Body of pancreas (tissue), 4 donors: Measurements from ENCODE around the gene SLC45A3.

Experiments
- CTCF ChIP-seq, 7 experiments: fragments of 450-650 bp in 4 of 7; fragments of 200-600 bp in 3 of 7; sonication (generic) in 3 of 7; IDR thresholded peaks; one replicate each; pipeline ENCODE4 v1.5.1; 2016 to 2019; ENCODE audit warnings: antibody characterized with exemption in 7 of 7
- POLR2A ChIP-seq, 3 donors: fragments of 450-650 bp; IDR thresholded peaks; one replicate each; pipeline ENCODE4 v1.6.1; 2016; ENCODE audit warnings: antibody characterized with exemption in 3 of 3, mild to moderate bottlenecking in 2 of 3

- TF ChIP-seq CTCF (IDR thresholded peaks at IDR 0.05), result no peak
- no peak for TF ChIP-seq POLR2A (IDR thresholded peaks at IDR 0.05)
These were observed 4.3 kb downstream of the SLC45A3 start for GRCh38 chr1:205676002-205676401.
